Loucy (cell line): Measurements from ENCODE around the gene SLC25A10.
"Not testable (repeated sequence)": the region's sequence is repeated elsewhere in the genome, so short reads cannot be mapped to it uniquely, and the experiment has no call there.

ENCODE experiments used
- CTCF ChIP-seq: fragments of 200-600 bp; sonication (generic); conservative IDR thresholded peaks from 2 replicates; pipeline ENCODE4 v1.5.1; 2014; ENCODE audit warnings: mild to moderate bottlenecking, antibody characterized with exemption, low read length
- EZH2phosphoT487 ChIP-seq: fragments of 200-600 bp; IDR thresholded peaks from 2 replicates; pipeline ENCODE4 v1.6.1; 2018; ENCODE audit warnings: antibody characterized with exemption, mild to moderate bottlenecking, moderate library complexity, borderline replicate concordance

GRCh38 chr17:81675515-81676221, 36.4 kb upstream of the SLC25A10 start:
- peak; percentile 43 for TF ChIP-seq CTCF
- not testable (repeated sequence) for TF ChIP-seq EZH2phosphoT487
